LNCaP clone FGC (cell line): Measurements from ENCODE around the gene C5orf46.

Experiments
- DNase-seq: peaks from one replicate; pipeline ENCODE4 v3.0.0-alpha.2; 2011; ENCODE audit warnings: low read depth
- H3K4me3 ChIP-seq: 2 replicates; pipeline ENCODE4 v1.5.1; 2011; ENCODE audit warnings: mild to moderate bottlenecking, low read depth, low read length, control low read depth
- TF ChIP-seq, protein P1 (sequence below): IDR thresholded peaks from 2 replicates; pipeline ENCODE4 v1.5.1; 2012; ENCODE audit warnings: mild to moderate bottlenecking; ENCODE audit not compliant: control insufficient read depth, insufficient read depth; ENCODE audit errors: extremely low read depth

The C5orf46 gene

GRCh38 chr5:147869112-147869511 lies 37.2 kb downstream of the C5orf46 start:
- no peak overlapping the region for H3K4me3 ChIP-seq
- DNase-seq, result no peak
- TF ChIP-seq, protein P1, sequence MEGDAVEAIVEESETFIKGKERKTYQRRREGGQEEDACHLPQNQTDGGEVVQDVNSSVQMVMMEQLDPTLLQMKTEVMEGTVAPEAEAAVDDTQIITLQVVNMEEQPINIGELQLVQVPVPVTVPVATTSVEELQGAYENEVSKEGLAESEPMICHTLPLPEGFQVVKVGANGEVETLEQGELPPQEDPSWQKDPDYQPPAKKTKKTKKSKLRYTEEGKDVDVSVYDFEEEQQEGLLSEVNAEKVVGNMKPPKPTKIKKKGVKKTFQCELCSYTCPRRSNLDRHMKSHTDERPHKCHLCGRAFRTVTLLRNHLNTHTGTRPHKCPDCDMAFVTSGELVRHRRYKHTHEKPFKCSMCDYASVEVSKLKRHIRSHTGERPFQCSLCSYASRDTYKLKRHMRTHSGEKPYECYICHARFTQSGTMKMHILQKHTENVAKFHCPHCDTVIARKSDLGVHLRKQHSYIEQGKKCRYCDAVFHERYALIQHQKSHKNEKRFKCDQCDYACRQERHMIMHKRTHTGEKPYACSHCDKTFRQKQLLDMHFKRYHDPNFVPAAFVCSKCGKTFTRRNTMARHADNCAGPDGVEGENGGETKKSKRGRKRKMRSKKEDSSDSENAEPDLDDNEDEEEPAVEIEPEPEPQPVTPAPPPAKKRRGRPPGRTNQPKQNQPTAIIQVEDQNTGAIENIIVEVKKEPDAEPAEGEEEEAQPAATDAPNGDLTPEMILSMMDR, result no peak

DNA sequence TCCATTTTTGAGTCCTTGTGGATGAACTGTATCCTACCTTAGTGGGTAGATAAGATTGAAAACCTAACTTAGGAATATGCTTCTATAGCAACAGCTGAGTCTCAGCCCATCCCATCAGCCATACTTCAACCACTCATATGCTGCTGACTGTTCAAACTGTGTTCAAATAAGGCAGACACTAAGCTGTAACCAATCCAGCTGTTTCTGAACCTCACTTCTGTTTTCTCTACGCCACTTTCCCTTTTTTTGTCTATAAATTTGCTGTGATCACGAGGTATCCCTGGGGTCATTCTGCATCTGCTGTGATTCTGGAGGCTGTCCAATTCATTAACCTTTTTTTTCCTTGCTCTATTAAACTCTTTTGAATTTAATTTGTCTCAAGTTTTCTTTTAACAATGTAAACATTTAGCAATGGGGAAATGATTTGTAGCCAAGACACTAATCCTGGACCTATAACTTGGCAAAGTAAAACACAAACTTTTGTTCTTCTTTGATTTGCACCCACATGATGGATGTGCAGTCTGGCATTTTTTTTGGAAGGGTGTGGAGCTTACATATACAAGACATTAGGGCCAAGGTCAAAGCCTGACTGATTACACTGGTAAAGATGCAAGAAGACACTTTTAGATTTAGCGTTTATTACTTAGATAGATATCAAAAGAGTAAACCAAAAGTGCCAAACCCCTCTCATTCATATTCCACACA lies 42.7 kb downstream of the C5orf46 start:
- H3K4me3 ChIP-seq, result no peak overlapping the region
- TF ChIP-seq, protein P1, result no peak
- DNase-seq, result peak; percentile 0

- TF ChIP-seq, protein P1, result no peak
Observed at GRCh38 chr5:147860641-147861025, 45.7 kb downstream of the C5orf46 start.

DNA sequence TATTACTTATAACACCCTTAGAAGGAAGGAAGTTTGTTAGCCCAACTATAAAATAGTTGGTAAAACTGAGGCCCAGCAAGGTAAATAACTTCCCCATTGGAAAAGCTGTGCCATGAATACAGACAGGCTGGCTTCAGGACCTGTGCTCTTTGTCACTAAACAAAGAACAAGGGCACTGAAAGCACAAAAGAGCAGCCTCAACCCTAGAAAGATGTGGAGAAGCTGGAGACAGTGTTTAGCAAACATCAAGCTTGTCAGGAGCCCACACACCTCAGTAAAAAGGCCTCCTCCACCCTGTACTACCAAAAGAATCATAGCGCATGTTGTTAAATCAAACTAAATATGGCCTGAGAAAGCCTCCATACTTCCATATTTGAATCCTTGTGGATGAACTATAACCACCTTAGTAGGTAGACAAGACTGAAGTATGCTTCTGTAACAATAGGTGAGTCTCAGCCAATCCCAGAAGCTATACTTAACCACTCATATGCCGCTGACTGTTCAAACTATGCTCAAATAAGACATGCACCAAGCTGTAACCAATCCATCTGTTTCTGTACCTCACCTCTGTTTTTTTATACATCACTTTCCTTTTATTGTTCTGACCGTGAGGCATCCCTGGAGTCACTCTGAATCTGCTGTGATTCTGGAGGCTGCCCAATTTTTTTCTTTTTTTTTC lies 46.2 kb downstream of the C5orf46 start:
- no peak for DNase-seq
- no peak overlapping the region for H3K4me3 ChIP-seq
- TF ChIP-seq, protein P1, result no peak

More at GRCh38 chr5:147860641-147861025, 45.7 kb downstream of the C5orf46 start:
- no peak for DNase-seq
- no peak overlapping the region for H3K4me3 ChIP-seq

DNA sequence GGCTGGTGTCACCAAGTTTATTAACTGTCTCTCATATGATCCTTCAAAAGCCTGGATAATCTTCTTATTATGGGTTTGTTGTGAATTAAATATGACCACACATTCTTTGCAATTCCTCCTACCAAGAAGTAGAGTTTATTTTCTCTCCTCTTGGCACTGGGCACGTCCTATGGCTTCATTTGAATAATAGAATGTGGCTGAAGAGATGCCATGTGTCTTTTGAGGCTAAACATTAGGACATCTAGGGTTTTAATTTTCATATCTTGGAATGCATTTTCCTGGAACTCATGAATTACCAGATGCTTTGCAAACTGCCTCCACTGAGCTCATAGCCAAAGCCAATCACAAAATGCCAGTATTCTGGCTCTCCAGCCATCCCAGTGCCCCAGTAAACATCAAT lies 47.8 kb downstream of the C5orf46 start:
- no peak for DNase-seq
- TF ChIP-seq, protein P1, result no peak
- H3K4me3 ChIP-seq, result no peak overlapping the region

DNA sequence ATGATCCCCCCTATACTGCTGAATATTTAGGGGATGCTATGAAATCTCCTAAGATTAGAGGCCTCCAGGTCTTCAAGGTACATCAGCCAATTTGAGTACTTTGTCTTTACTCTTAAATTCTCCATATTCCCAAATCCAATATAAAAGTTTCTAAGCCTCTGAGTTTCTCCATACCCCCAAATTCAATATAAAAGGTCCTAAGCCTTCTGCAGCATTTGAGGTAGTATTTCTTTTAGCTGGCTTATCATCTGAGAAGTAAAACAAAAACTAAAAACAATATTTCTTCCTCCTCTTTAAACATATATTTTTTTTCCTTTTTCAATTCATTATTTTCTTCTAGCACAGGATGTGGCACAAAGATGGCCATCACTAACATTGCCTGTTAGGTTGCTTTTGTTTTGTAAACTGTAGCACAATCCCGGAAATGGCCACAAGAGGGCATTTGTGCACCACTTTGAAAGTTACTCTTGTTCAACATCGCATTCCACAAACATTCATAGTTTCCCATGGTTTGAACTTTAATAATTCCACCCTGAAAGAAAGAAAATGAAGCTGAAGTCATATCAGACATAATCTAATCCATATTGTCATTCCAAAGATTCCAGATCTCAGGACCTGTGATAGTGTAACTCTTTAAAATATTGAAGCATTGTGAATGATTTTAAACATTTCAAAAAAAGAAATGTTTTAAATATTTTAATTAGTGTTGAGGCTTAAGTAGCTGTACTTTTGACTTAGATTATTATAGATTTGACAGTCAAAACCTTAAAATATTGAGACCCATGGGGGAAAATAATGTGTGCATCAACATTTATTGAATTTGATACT lies 48.8 kb downstream of the C5orf46 start:
- H3K4me3 ChIP-seq, result no peak overlapping the region
- TF ChIP-seq, protein P1, result peak; percentile 86
- DNase-seq, result peak; percentile 31
